ENCODE data around the gene ZNF777. TPM values are rescaled to one million over a fixed set of nuclear protein-coding genes. Genes with fewer than 3 reads are reported as not detected.
A peak's percentile ranks its signal among the peaks of the same experiment; 100 is the strongest.
"Not testable (repeated sequence)": the region's sequence is repeated elsewhere in the genome, so short reads cannot be mapped to it uniquely, and the experiment has no call there.

ZNF777 gene
- total RNA-seq, 2 experiments from 2014 or later = 10.1 to 11.4 TPM

GRCh38 chr7:149495785-149496641 is 35.2 kb upstream of the ZNF777 start:
- no peaks in the 10 kb centered on the region for H3K9me3 Mint-ChIP-seq
- CTCF ChIA-PET = interaction anchor here (0.6 to 2.5 kb wide), 6 partner anchors 35 to 348 kb away, joined by 4 to 16 read pairs (median 4); partner anchors contain the start of genes ZNF398, ZNF777 and ZNF783

GRCh38 chr7:149494738-149495368 is 34.0 kb upstream of the ZNF777 start:
- Mint-ChIP-seq H3K27me3 (peaks cover 2% of the 10 kb centered on the region), H3K4me1 (ENCODE audit: low read depth) (peaks cover 28% of the 10 kb centered on the region), H3K36me3 (peaks cover 38% of the 10 kb centered on the region), H3K27ac (no peak overlapping the region), H3K4me3 (no peak overlapping the region), H3K9me3 (no peaks in the 10 kb centered on the region)
- POLR2A ChIA-PET = interaction anchor here (0.5 to 1.5 kb wide), 2 partner anchors 12 to 129 kb away, joined by 3 to 6 read pairs; no protein-coding TSS in a partner anchor
- CTCF ChIA-PET = interaction anchor here (0.6 to 2.5 kb wide), 4 partner anchors 34 to 347 kb away, joined by 4 to 16 read pairs (median 5); partner anchors contain the start of genes ZNF398, ZNF777 and ZNF783
- DNase-seq = no peak
- intact Hi-C loops (cut with micrococcal nuclease) = loop anchor here (5.0 to 10.0 kb wide), 3 partner anchors 183 to 350 kb away; partner anchors contain the start of genes ZNF398 and ZNF783

More at GRCh38 chr7:149495785-149496641, 35.2 kb upstream of the ZNF777 start:
- intact Hi-C loops (cut with micrococcal nuclease) = loop anchor here (5.0 to 10.0 kb wide), 3 partner anchors 184 to 351 kb away; partner anchors contain the start of genes ZNF398 and ZNF783
- Mint-ChIP-seq H3K27me3 (peaks cover 2% of the 10 kb centered on the region), H3K4me1 (ENCODE audit: low read depth) (peaks cover 33% of the 10 kb centered on the region), H3K4me3 (peak overlapping the region; percentile 98), H3K36me3 (peaks cover 29% of the 10 kb centered on the region), H3K27ac (peak overlapping the region; percentile 36)
- POLR2A ChIA-PET = interaction anchor here (0.6 to 1.5 kb wide), 3 partner anchors 13 to 128 kb away, joined by 3 to 6 read pairs (median 3); no protein-coding TSS in a partner anchor
- DNase-seq = no peak

GRCh38 chr7:149493975-149494374 is 33.1 kb upstream of the ZNF777 start:
- H3K27ac Mint-ChIP-seq, DNase-seq, H3K27me3 Mint-ChIP-seq, POLR2A ChIA-PET, H3K4me3 Mint-ChIP-seq, H3K9me3 Mint-ChIP-seq, CTCF ChIA-PET: not testable (repeated sequence)
- Mint-ChIP-seq H3K4me1 (ENCODE audit: low read depth) (peaks cover 28% of the 10 kb centered on the region), H3K36me3 (peaks cover 43% of the 10 kb centered on the region)
- intact Hi-C loops (cut with micrococcal nuclease) = loop anchor here (10.0 kb wide), 1 partner anchor 349 kb away; the partner anchor contains the start of gene ZNF398

GRCh38 chr7:149493366-149493765 is 32.5 kb upstream of the ZNF777 start:
- Mint-ChIP-seq H3K4me3 (no peak overlapping the region), H3K36me3 (peaks cover 44% of the 10 kb centered on the region), H3K27me3 (no peaks in the 10 kb centered on the region), H3K4me1 (ENCODE audit: low read depth) (peaks cover 28% of the 10 kb centered on the region), H3K27ac (no peak overlapping the region), H3K9me3 (no peaks in the 10 kb centered on the region)
- intact Hi-C loops (cut with micrococcal nuclease) = loop anchor here (10.0 kb wide), 1 partner anchor 349 kb away; the partner anchor contains the start of gene ZNF398
- DNase-seq = no peak
- POLR2A ChIA-PET = no interaction called here
- CTCF ChIA-PET = no interaction called here

GRCh38 chr7:149490083-149490760 is 29.4 kb upstream of the ZNF777 start:
- ChIA-PET CTCF (no interaction called here), POLR2A (no interaction called here)
- intact Hi-C loops (cut with micrococcal nuclease) = loop anchor here (10.0 kb wide), 1 partner anchor 345 kb away; the partner anchor contains the start of gene ZNF398
- Mint-ChIP-seq H3K4me3 (no peak overlapping the region), H3K4me1 (ENCODE audit: low read depth) (peaks cover 13% of the 10 kb centered on the region), H3K27ac (no peak overlapping the region), H3K9me3 (no peaks in the 10 kb centered on the region), H3K36me3 (peaks cover 58% of the 10 kb centered on the region), H3K27me3 (no peaks in the 10 kb centered on the region)
- DNase-seq = no peak

GRCh38 chr7:149489391-149490024 is 28.6 kb upstream of the ZNF777 start:
- peaks cover 8% of the 10 kb centered on the region for H3K4me1 Mint-ChIP-seq (ENCODE audit: low read depth)
- no peak for DNase-seq
- H3K4me3 Mint-ChIP-seq = no peak overlapping the region
- intact Hi-C loops (cut with micrococcal nuclease) = loop anchor here (10.0 kb wide), 1 partner anchor 345 kb away; the partner anchor contains the start of gene ZNF398
- H3K27ac Mint-ChIP-seq = no peak overlapping the region
- POLR2A ChIA-PET = no interaction called here
- H3K9me3 Mint-ChIP-seq = no peaks in the 10 kb centered on the region
- no peaks in the 10 kb centered on the region for H3K27me3 Mint-ChIP-seq
- CTCF ChIA-PET = no interaction called here
- peaks cover 60% of the 10 kb centered on the region for H3K36me3 Mint-ChIP-seq

GRCh38 chr7:149479568-149479967 is 18.7 kb upstream of the ZNF777 start:
- no peaks in the 10 kb centered on the region for H3K27me3 Mint-ChIP-seq
- intact Hi-C loops (cut with micrococcal nuclease) = no loop called here
- H3K27ac Mint-ChIP-seq = no peak overlapping the region
- peaks cover 8% of the 10 kb centered on the region for H3K9me3 Mint-ChIP-seq
- H3K4me1 Mint-ChIP-seq (ENCODE audit: low read depth) = no peaks in the 10 kb centered on the region
- CTCF ChIA-PET = interaction anchor here (1.6 to 2.4 kb wide), 2 partner anchors 19 to 57 kb away, joined by 5 to 7 read pairs; no protein-coding TSS in a partner anchor
- POLR2A ChIA-PET = interaction anchor here (0.5 kb wide), 1 partner anchor 24 kb away, joined by 3 read pairs; no protein-coding TSS in a partner anchor
- DNase-seq = no peak
- peaks cover 31% of the 10 kb centered on the region for H3K36me3 Mint-ChIP-seq
- H3K4me3 Mint-ChIP-seq = no peak overlapping the region

- H3K9me3 Mint-ChIP-seq = peaks cover 8% of the 10 kb centered on the region
- no peak for DNase-seq
- H3K27ac Mint-ChIP-seq = no peak overlapping the region
- ChIA-PET CTCF (interaction anchor here (2.4 kb wide), 1 partner anchor 56 kb away, joined by 7 read pairs; no protein-coding TSS in a partner anchor), POLR2A (interaction anchor here (0.5 kb wide), 1 partner anchor 24 kb away, joined by 3 read pairs; no protein-coding TSS in a partner anchor)
- H3K27me3 Mint-ChIP-seq = no peaks in the 10 kb centered on the region
- H3K4me3 Mint-ChIP-seq = no peak overlapping the region
- peaks cover 39% of the 10 kb centered on the region for H3K36me3 Mint-ChIP-seq
- intact Hi-C loops (cut with micrococcal nuclease) = no loop called here
- no peaks in the 10 kb centered on the region for H3K4me1 Mint-ChIP-seq (ENCODE audit: low read depth)
These were observed 17.9 kb upstream of the ZNF777 start for GRCh38 chr7:149478754-149479153.

GRCh38 chr7:149477494-149478443 is 16.9 kb upstream of the ZNF777 start:
- Mint-ChIP-seq H3K9me3 (peaks cover 8% of the 10 kb centered on the region), H3K4me3 (no peak overlapping the region), H3K4me1 (ENCODE audit: low read depth) (no peaks in the 10 kb centered on the region), H3K27ac (no peak overlapping the region), H3K36me3 (peaks cover 45% of the 10 kb centered on the region), H3K27me3 (no peaks in the 10 kb centered on the region)
- no peak for DNase-seq
- POLR2A ChIA-PET = no interaction called here
- CTCF ChIA-PET = interaction anchor here (1.4 kb wide), 1 partner anchor 18 kb away, joined by 3 read pairs; no protein-coding TSS in a partner anchor
- intact Hi-C loops (cut with micrococcal nuclease) = no loop called here

- Mint-ChIP-seq H3K27ac (no peak overlapping the region), H3K36me3 (peaks cover 51% of the 10 kb centered on the region), H3K4me1 (ENCODE audit: low read depth) (no peaks in the 10 kb centered on the region), H3K9me3 (peaks cover 8% of the 10 kb centered on the region), H3K4me3 (no peak overlapping the region), H3K27me3 (no peaks in the 10 kb centered on the region)
- DNase-seq = no peak
- intact Hi-C loops (cut with micrococcal nuclease) = no loop called here
- CTCF ChIA-PET = interaction anchor here (1.4 kb wide), 1 partner anchor 17 kb away, joined by 3 read pairs; no protein-coding TSS in a partner anchor
- POLR2A ChIA-PET = no interaction called here
These were observed 15.9 kb upstream of the ZNF777 start for GRCh38 chr7:149476791-149477190.

Data from activated CD4-positive, alpha-beta memory T cell treated with anti-CD3 and anti-CD28 coated beads for 36 hours (primary cell).